ENCODE results near the gene TMEM37.

Gene TMEM37, protein sequence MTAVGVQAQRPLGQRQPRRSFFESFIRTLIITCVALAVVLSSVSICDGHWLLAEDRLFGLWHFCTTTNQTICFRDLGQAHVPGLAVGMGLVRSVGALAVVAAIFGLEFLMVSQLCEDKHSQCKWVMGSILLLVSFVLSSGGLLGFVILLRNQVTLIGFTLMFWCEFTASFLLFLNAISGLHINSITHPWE

DNA sequence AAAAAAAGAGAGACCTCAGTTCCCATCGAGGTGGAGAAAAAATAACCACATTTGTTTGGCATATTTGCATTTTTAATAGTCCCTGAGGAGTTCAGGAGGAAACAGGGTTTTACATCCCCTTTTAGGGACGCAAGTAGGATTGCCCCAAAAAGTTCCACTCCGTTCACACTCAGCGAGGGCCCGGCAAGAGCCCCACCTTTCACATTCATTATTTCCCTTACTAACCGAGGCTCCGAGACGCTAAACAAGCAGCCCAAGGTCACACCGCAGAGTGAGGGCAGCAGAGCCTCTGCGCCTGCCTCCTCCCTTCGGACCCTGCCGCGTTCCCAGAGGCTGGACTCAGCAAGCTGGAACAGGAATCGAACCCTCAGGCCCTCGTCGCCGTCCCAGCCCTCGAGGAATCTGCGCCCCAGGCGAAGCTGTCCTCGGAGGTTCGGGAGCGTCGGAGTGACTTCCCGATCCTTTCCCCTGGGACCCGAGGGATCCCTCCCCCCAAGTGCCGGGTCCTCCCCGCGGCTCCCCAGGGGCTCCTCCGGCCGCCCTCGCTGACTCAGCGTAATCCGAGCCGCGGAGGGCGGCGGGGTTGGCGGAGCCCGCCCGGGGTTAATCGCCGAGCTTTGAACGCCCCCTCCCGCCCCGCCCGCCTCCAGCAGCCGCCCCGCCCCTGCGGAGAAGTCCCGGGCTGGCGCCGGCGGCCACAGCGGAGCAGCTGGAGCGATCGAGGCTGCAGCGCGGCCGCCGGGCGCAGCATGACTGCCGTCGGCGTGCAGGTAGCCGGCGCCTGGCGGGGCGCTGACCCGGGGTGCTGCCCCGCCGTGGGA lies at the start of gene TMEM37:
TSS of gene TMEM37 (plus strand) at position 700 of the 821 bp plus-strand sequence. CDS start at position 750, 50 bp downstream.
- Histone ChIP-seq H3K36me3 (ENCODE audit: control insufficient read depth, insufficient read depth, low read length) (no peaks in the 10 kb centered on the region), H3K4me3 (ENCODE audit: low read length) (peak within 1 kb of the TSS; percentile 36), H3K9me3 (ENCODE audit: control insufficient read depth, insufficient read depth, low read length) (no peaks in the 10 kb centered on the region), H3K4me1 (ENCODE audit: control insufficient read depth, insufficient read depth, low read length) (peaks cover 13% of the 10 kb centered on the region), H3K27me3 (ENCODE audit: control insufficient read depth, insufficient read depth, low read length) (no peaks in the 10 kb centered on the region), H3K27ac (ENCODE audit: low read length) (no peak within 1 kb of the TSS)
- DNase-seq (ENCODE audit: low read depth, low spot score) = peak; percentile 50
- WGBS (ENCODE audit: insufficient coverage, insufficient read length) = no CpG with 5 or more reads among the region's 72 CpGs

DNA sequence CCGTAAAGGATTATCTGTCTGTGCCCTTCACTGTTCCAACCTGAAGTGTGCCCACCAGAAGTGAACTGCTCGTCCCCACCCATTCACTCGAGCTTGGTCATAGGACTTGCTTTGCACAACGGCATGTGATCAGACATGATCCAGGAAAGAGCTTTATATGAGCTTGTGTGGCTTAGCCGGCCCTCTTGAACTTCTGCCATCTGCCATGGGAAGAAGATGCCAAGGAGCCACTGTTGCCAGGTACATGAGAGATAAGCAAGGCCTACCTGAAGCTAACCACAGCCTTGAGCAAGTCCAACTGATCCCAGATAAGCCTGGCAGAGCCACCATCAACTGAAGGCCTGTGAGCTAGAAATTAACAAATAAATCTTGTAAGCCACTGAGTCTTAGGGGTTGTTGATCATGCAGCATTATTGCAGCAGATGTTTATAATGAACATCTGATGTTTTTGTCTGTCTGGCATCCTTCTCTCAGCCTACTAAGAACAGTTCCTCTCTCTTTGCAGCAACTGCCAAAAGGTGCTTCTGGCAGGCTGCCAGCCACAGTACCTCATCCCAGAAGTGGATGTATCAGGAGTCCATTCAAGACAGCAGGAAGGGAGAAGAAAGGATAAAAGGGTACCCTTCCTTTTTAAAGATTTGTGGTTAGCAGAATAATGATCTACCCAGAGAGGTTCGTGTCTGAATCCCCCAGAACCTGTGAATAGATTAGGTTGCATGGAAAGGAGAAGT lies 48.1 kb upstream of the TMEM37 start:
- no CpG with 5 or more reads among the region's 6 CpGs for WGBS (ENCODE audit: insufficient coverage, insufficient read length)
- DNase-seq (ENCODE audit: low read depth, low spot score) = no peak
- Histone ChIP-seq H3K27ac (ENCODE audit: low read length) (no peak overlapping the region), H3K27me3 (ENCODE audit: control insufficient read depth, insufficient read depth, low read length) (no peaks in the 10 kb centered on the region), H3K4me3 (ENCODE audit: low read length) (no peak overlapping the region), H3K9me3 (ENCODE audit: control insufficient read depth, insufficient read depth, low read length) (no peaks in the 10 kb centered on the region), H3K4me1 (ENCODE audit: control insufficient read depth, insufficient read depth, low read length) (no peaks in the 10 kb centered on the region; the same call in 1 of the 2 replicates), H3K36me3 (ENCODE audit: control insufficient read depth, insufficient read depth, low read length) (no peaks in the 10 kb centered on the region)

DNA sequence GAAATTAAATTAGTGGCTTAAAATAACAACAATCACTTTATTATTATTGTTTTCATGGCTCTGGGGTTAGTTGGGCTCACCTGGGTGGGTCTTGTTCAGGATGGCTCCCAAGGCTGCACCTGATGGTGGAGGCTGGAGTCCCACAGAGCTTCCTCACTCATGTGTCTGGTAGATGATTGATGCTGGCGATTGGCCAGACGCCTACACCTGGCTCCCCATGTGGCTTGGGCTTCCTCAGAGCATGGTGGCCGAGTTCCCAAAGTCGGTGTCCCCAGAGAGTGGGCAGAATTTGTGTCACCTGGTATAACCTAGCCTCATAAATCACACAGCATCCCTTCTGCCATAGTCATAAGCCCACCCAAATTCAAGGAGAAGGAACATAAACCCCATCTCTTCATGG lies 46.7 kb upstream of the TMEM37 start:
- DNase-seq (ENCODE audit: low read depth, low spot score) = no peak
- H3K36me3 ChIP-seq (ENCODE audit: control insufficient read depth, insufficient read depth, low read length) = no peaks in the 10 kb centered on the region
- H3K4me1 ChIP-seq (ENCODE audit: control insufficient read depth, insufficient read depth, low read length) = no peaks in the 10 kb centered on the region; the same call in 1 of the 2 replicates
- no peak overlapping the region for H3K4me3 ChIP-seq (ENCODE audit: low read length)
- H3K27ac ChIP-seq (ENCODE audit: low read length) = no peak overlapping the region
- whole genome bisulfite sequencing (ENCODE audit: insufficient coverage, insufficient read length) = no CpG with 5 or more reads among the region's 4 CpGs
- H3K9me3 ChIP-seq (ENCODE audit: control insufficient read depth, insufficient read depth, low read length) = no peaks in the 10 kb centered on the region
- H3K27me3 ChIP-seq (ENCODE audit: control insufficient read depth, insufficient read depth, low read length) = no peaks in the 10 kb centered on the region

DNA sequence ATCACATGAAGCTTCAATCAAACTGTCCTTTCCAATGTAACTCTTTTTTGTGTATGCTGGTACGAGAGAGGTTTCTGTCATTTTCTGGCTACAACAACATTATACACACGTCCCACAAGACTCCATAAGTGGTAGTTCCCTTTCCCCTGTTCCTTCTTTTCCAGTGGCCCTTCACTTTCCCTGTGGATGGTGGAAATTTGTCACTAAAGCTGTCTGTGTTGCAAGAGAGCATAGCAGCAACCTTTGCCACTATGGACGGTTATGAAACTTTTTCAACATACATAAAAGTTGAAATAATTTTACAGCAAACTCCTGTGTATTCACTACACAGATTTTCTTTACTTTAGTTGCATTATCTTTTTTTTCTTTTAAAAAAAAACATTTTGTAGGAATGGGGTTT lies 46.2 kb upstream of the TMEM37 start:
- no peak for DNase-seq (ENCODE audit: low read depth, low spot score)
- H3K4me1 ChIP-seq (ENCODE audit: control insufficient read depth, insufficient read depth, low read length) = no peaks in the 10 kb centered on the region; the same call in 1 of the 2 replicates
- H3K27ac ChIP-seq (ENCODE audit: low read length) = no peak overlapping the region
- H3K9me3 ChIP-seq (ENCODE audit: control insufficient read depth, insufficient read depth, low read length) = no peaks in the 10 kb centered on the region
- no peak overlapping the region for H3K4me3 ChIP-seq (ENCODE audit: low read length)
- no peaks in the 10 kb centered on the region for H3K27me3 ChIP-seq (ENCODE audit: control insufficient read depth, insufficient read depth, low read length)
- H3K36me3 ChIP-seq (ENCODE audit: control insufficient read depth, insufficient read depth, low read length) = no peaks in the 10 kb centered on the region
- WGBS (ENCODE audit: insufficient coverage, insufficient read length) = no CpG with 5 or more reads among the region's 3 CpGs

DNA sequence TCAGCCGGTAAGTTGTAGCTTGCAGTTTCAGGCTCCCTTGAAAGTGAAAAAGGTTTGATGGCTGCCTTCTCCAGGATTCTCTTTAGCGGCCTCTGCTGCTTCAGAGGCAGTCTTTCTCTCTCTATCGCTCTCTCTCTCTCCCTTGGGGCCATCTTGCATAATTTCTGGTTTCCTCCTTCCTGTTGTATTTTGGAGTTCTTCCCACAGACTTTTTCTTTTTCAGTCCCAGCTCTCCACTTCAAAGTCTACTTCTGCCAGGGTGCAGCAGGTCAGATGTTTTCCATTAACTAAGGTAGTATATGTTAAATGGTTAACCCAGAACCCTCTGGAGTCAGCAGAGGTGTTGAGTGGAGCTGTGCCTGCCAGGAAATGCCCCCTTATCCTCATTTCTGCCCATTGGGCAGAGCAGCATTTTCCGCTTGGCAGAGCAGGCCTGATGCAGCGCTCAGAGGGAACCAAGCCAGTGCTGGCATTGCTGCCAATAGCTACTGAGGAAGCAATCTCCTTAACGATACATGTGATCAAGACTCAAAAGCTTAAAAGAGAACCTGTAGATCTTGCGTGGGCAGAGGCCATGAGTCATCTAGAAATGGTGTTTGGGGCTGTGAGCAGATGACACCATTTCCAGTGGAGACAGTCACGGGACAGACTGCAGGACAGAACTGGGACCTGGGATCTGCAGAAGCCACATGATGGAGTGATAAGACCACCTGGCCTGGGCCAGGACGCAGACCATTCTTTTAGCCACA lies 44.1 kb upstream of the TMEM37 start:
- no peak overlapping the region for H3K4me3 ChIP-seq (ENCODE audit: low read length)
- no peaks in the 10 kb centered on the region; the same call in 1 of the 2 replicates for H3K4me1 ChIP-seq (ENCODE audit: control insufficient read depth, insufficient read depth, low read length)
- H3K9me3 ChIP-seq (ENCODE audit: control insufficient read depth, insufficient read depth, low read length) = no peaks in the 10 kb centered on the region
- H3K27me3 ChIP-seq (ENCODE audit: control insufficient read depth, insufficient read depth, low read length) = no peaks in the 10 kb centered on the region
- DNase-seq (ENCODE audit: low read depth, low spot score) = no peak
- H3K36me3 ChIP-seq (ENCODE audit: control insufficient read depth, insufficient read depth, low read length) = no peaks in the 10 kb centered on the region
- no CpG with 5 or more reads among the region's 9 CpGs for WGBS (ENCODE audit: insufficient coverage, insufficient read length)
- no peak overlapping the region for H3K27ac ChIP-seq (ENCODE audit: low read length)

DNA sequence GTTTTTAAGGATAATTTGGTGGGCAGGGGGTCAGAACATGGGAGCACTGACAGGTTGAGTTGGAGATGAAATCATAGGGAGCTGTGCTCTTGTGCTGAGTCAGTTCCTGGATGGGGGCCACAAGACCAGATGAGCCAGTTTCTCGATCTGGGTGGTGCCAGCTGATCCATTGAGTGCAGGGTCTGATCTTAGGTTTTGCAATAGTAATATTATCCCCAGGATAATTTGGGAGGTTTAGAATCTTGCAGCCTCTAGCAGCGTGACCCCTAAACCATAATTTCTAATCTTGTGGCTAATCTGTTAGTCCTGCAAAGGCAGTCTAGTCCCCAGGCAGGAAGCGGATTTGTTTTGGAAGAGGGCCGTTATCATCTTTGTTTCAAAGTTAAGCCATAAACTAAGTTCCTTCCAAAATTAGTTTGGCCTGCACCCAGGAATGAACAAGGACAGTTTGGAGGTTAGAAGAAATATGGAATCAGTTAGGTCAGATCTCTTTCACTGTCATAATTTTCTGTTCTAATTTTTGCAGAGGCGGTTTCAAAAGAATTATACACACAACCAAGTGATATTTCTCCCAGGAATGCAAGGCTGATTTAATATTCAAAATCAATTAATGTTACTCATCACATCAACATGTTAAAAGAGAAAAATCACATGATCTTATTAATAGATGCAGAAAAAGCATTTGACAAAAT lies 41.9 kb upstream of the TMEM37 start:
- no CpG with 5 or more reads among the region's 5 CpGs for WGBS (ENCODE audit: insufficient coverage, insufficient read length)
- Histone ChIP-seq H3K4me1 (ENCODE audit: control insufficient read depth, insufficient read depth, low read length) (no peaks in the 10 kb centered on the region; the same call in 1 of the 2 replicates), H3K36me3 (ENCODE audit: control insufficient read depth, insufficient read depth, low read length) (no peaks in the 10 kb centered on the region), H3K27ac (ENCODE audit: low read length) (no peak overlapping the region), H3K4me3 (ENCODE audit: low read length) (no peak overlapping the region), H3K27me3 (ENCODE audit: control insufficient read depth, insufficient read depth, low read length) (no peaks in the 10 kb centered on the region), H3K9me3 (ENCODE audit: control insufficient read depth, insufficient read depth, low read length) (no peaks in the 10 kb centered on the region)
- DNase-seq (ENCODE audit: low read depth, low spot score) = no peak

DNA sequence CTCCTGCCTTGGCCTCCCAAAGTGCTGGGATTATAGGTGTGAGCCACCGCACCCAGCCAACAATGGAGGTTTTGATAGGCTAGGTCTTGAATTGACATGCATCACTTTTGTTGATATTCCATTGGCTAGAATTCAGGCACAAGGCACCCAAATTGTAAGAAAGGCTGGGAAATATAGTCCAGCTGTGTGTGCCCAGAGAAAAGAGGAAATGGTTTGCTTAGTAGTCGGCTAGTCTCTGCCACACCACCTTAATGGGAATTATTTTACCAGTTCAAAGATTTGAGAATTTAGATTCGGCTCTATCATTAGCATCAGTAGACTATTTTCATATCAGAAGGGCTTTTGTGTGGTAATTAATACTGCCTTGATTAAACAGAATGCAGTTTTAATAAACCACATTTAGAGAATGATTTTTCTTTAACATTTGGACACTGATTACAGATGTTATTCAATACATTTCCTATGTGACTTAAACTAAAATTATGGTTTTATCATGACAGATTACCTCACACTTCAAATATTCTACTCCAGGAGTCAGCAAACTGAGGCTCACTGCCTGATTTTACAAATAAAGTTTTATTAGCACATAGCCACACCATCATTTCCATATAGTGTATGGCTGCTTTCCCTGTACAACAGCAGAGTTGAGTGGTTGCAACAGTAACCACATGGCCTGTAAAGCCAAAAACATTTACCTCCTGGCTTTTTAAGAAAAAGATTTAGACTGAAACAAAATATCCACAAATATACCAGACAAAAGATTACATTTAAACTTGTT lies 37.5 kb upstream of the TMEM37 start:
- Histone ChIP-seq H3K27ac (ENCODE audit: low read length) (no peak overlapping the region), H3K4me3 (ENCODE audit: low read length) (no peak overlapping the region), H3K9me3 (ENCODE audit: control insufficient read depth, insufficient read depth, low read length) (no peaks in the 10 kb centered on the region), H3K36me3 (ENCODE audit: control insufficient read depth, insufficient read depth, low read length) (no peaks in the 10 kb centered on the region), H3K4me1 (ENCODE audit: control insufficient read depth, insufficient read depth, low read length) (no peaks in the 10 kb centered on the region), H3K27me3 (ENCODE audit: control insufficient read depth, insufficient read depth, low read length) (no peaks in the 10 kb centered on the region)
- no peak for DNase-seq (ENCODE audit: low read depth, low spot score)
- no CpG with 5 or more reads among the region's 3 CpGs for WGBS (ENCODE audit: insufficient coverage, insufficient read length)

DNA sequence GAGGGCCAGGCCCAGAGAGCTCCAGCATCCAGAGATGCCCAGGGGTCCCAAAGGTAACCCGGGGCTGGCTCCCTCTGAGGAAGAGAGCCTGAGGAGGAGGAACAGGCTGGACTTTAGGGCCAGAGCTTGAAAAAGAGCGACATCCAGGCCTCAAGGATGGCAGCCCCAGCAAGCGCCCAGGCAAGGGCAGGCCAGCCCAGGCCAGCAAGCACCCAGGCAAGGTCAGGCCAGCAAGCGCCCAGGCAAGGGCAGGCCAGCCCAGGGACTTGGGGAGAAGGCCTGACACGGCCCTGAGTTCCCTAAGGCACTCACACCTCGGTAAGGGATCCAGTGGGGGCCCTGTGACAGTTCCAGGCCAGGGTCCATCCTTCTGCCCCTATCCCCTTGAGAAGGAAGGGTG lies 34.5 kb upstream of the TMEM37 start:
- Histone ChIP-seq H3K4me1 (ENCODE audit: control insufficient read depth, insufficient read depth, low read length) (no peaks in the 10 kb centered on the region), H3K9me3 (ENCODE audit: control insufficient read depth, insufficient read depth, low read length) (no peaks in the 10 kb centered on the region), H3K27ac (ENCODE audit: low read length) (no peak overlapping the region), H3K27me3 (ENCODE audit: control insufficient read depth, insufficient read depth, low read length) (no peaks in the 10 kb centered on the region), H3K36me3 (ENCODE audit: control insufficient read depth, insufficient read depth, low read length) (no peaks in the 10 kb centered on the region), H3K4me3 (ENCODE audit: low read length) (no peak overlapping the region)
- WGBS (ENCODE audit: insufficient coverage, insufficient read length) = no CpG with 5 or more reads among the region's 6 CpGs
- no peak for DNase-seq (ENCODE audit: low read depth, low spot score)

DNA sequence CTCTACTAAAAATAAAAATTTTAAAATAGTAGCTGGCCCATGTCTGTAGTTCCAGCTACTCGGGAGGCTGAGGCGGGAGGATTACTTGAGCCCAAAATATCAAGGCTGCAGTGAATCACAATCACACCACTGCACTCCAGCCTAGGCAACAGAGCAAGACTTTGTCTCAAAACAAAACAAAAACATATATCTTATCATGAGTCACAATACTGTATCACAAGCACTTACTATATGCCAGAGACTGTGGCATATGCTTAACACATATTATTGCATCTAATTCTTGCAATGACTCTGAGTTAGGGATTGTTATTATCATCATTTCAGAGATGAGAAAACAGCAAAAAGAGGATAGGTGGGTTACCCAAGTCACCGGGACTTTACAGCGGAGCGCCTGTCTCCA lies 29.5 kb upstream of the TMEM37 start:
- Histone ChIP-seq H3K4me3 (ENCODE audit: low read length) (no peak overlapping the region), H3K27ac (ENCODE audit: low read length) (no peak overlapping the region), H3K9me3 (ENCODE audit: control insufficient read depth, insufficient read depth, low read length) (no peaks in the 10 kb centered on the region), H3K27me3 (ENCODE audit: control insufficient read depth, insufficient read depth, low read length) (no peaks in the 10 kb centered on the region), H3K36me3 (ENCODE audit: control insufficient read depth, insufficient read depth, low read length) (no peaks in the 10 kb centered on the region), H3K4me1 (ENCODE audit: control insufficient read depth, insufficient read depth, low read length) (no peaks in the 10 kb centered on the region)
- DNase-seq (ENCODE audit: low read depth, low spot score) = no peak
- WGBS (ENCODE audit: insufficient coverage, insufficient read length) = no CpG with 5 or more reads among the region's 5 CpGs

All from iPS DF 6.9 (cell line).